HG02678 (cell line): ENCODE results near the gene KIAA1671.

Experiments used
- ATAC-seq: cut with Tn5 transposase; IDR thresholded peaks from one replicate; pipeline ENCODE4 v1.9.1; 2021; ENCODE audit warnings: mild to moderate bottlenecking, moderate library complexity; ENCODE audit not compliant: unreplicated experiment

The KIAA1671 gene

GRCh38 chr22:25007444-25008106 is 55.1 kb downstream of the KIAA1671 start:
- no peak for ATAC-seq

- ATAC-seq, result no peak
Observed at GRCh38 chr22:25008666-25009065, 56.1 kb downstream of the KIAA1671 start.

GRCh38 chr22:25012741-25013143 is 60.2 kb downstream of the KIAA1671 start:
- no peak for ATAC-seq

DNA sequence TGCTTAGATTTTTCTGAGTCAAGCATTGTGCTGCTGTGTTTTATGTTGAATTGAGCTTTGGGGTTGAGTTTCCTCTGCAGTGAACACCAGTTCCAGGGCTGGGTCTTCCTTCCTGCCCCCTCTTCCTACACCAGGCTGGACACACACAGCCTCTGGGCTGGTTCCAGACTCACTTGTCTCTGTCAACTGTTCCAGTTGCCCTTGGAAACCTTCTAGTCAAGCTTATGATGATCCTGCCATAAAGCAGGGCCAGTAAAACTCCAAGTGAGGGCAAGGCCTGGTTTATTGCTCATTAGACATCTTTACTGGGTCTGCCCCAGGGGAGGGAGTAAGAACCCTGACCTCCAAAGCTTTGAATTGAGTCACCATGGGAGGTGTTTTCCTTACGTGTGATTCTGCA is 61.1 kb downstream of the KIAA1671 start:
- ATAC-seq, result no peak

DNA sequence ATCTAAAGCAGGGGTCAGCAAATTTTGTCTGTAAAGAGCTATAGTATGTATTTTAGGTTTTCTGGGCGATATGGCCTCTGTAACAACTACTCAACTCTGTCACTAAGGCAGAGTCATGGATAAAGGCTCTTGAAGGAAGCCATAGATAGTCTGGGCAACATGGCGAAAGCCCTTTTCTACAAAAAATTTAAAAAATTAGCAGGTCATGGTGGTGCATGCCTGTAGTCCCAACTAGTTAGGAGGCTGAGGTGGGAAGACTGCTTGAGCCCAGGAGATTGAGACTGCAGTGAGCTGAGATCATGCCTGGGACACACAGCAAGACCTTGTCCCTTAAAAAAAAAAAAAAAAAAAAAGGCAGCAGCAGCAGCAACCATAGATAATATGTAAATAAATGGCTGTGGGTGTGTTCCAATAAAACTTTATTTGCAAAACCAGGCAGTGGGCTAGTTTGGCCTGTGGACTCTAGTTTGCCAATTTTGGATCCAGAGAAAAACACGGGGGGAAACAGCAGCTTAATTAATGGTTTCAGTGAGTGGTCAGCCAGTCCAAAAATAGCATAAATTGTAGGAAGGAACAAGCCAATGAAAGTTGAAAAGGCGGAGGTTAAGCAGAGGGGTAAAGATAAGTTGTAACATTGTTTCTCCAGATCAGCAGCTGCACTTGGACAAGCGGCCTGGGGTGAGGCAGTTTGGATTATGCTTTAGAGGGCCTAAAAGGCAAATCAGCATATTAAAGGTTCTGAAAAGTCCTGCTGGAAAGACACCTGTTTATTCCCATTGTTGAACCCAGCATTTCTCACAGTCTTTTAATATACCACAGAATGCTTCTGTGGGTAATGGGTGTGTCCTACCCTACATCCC is 62.6 kb downstream of the KIAA1671 start:
- ATAC-seq, result no peak

- no peak for ATAC-seq
Observed at GRCh38 chr22:25016311-25016710, 63.8 kb downstream of the KIAA1671 start.

DNA sequence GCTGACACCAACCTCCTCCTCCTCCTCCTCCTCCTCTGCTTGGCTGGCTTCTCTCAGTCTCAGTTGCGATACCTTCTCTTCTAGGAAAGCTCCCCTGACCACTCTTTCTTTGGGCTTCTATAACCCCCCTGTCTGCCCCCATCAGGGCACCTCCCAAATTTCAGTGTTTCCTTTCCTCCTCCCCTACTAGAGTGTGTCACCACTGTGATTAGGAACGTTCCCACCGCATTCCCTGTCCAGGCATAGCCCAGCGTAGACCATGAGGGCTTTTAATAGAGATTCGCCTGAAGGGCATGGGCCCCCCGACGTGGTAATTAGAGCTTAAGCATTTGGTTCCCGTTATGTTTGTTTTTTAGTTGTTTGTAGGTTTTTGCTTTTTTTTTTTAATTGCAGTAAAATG is 65.5 kb downstream of the KIAA1671 start:
- ATAC-seq, result no peak

- ATAC-seq, result no peak
Observed at GRCh38 chr22:25019427-25020184, 67.1 kb downstream of the KIAA1671 start.

DNA sequence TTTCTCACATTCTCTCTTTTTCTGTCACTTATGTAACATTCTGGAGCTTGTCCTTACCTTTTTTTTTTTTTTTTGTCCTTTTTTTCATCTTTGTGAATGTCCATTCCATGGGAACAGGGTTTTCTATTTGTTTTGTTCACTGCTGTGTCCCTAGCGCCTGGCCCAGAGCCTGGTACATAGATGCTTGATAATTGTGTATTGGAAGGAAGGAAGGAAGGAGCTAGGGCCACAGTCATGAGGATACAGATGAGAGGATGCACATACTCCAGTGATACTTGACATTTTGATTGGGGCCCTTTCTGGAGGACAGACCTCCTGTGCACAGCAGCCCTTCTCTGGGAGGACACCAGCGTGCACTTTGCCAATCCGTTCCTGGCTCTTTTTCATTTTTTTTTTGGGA is 68.9 kb downstream of the KIAA1671 start:
- ATAC-seq, result no peak

- ATAC-seq, result no peak
Observed at GRCh38 chr22:25021976-25022711, 69.6 kb downstream of the KIAA1671 start.

DNA sequence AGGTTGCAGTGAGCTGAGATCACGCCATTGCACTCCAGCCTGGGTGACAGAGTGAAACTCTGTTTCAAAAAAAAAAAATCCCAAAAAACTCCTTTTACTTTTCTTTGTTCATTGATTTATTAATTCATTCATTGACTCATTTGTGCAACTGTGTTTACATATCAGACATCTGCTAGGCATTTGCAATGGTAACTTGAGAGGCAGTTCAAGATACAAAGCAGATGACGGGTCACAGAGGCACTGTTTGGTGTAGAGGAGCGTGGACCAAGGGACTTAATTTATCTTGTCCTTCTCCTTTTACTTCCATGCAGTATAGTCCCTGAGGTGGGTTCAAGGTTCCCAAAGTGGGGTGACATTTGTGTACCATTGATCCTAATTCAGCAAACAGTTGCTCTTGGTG is 71.4 kb downstream of the KIAA1671 start:
- ATAC-seq, result no peak

DNA sequence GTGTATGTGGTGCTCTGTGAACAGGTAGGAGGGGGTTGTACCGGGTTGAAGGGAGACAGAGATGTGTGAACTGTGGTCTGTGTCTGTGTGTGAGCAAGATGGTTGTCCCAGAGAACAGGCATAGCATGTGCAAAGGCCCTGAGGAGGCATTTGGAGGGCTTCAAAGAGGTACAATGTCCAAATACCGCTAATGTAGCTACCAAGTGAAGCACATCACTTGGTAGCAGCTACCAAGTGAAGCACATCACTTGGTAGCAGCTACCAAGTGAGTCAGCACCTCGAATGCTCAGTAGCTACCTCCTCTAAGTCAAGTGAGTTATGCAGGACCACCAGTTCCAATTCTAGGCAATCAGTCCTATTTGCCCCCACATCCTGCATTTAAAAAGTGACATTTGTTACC is 72.4 kb downstream of the KIAA1671 start:
- no peak for ATAC-seq

- no peak for ATAC-seq
Observed at GRCh38 chr22:25025491-25026400, 73.2 kb downstream of the KIAA1671 start.

DNA sequence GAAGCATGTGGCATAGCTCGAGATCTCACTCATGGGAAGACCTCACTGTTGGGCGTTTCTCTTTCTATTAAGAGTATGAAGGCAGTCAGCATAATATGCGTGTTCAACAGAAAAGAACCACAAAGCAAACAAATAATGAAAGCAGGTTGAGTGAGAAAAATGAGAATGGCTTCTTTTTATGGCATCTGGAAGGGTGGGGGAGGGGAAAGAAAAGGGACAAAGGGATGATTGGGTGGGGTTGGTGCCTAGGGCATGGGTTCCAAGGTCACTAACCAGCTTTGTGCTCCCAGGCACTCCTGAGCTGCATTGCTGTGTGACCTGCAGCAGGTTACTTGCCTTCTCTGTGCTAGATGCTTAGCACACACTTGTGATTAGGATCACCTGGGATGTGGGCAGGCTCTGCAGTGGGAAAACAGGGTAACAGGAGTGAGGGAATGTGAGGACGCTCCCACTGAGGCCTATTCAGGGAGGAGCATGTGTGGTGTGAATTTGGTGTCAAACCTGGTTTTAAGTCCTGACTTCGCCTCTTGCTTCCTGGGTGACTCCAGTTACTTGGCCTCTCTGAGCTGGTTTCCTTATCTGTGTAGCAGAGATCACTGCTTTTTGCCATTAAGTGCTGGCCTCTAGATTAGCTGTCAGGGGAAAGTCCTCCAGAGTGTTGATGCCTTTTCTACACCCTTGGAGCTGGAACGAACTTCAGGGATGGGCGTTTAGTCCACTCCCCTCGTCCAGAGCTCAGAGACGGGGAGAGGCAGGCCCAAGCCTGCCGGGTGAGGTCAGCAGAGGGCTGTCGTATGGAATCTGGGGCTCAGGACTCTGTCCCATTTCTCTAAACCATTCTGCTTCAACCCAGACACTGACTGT is 74.8 kb downstream of the KIAA1671 start:
- ATAC-seq, result no peak

- ATAC-seq, result no peak
Observed at GRCh38 chr22:25027959-25028840, 75.7 kb downstream of the KIAA1671 start.

- ATAC-seq, result no peak
Observed at GRCh38 chr22:25028841-25029141, 76.3 kb downstream of the KIAA1671 start.

DNA sequence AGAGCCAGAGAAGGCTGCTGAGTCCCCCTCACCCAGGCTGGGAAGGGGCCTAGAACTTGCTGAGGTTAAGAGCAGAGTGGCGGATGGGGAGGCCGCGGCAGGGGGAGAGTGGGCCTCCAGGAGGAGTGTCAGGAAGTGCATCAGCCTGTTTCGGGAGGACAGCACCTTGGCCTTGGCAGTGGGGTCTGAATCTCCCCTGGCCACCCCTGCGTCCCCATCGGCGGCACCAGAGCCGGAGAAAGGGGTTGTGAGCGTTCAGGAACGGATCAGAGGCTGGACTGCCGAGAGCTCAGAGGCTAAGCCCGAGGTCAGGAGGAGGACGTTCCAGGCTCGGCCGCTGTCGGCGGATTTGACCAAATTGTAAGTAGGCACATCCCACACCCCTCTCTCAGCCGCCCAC is 76.7 kb downstream of the KIAA1671 start:
- no peak for ATAC-seq

DNA sequence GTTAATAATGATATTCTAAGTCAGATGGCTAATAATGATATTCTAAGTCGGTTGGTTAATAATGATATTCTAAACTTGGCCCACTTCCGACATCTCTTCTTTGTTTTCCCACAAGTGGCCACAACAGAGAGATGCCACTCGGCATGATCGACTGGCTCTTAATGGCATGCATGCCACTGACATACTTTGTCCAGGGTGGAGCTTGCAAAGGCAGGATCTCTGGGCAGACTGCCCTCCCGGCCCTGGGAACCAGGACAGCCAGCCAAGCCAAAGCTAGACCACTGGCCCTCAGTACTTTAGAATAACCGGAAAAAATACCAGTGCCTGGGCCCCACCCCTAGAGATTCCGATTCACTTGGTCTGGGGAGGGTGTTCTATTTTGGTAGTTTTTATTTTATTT is 78.1 kb downstream of the KIAA1671 start:
- no peak for ATAC-seq
